LHCN-M2 (cell line): ENCODE measurements around the gene UGT1A10. TPM values are rescaled to one million over a fixed set of nuclear protein-coding genes. Genes with fewer than 3 reads are reported as not detected.

Experiments used
- DNase-seq: peaks from one replicate; pipeline ENCODE4 v3.0.0-alpha.2; 2012; ENCODE audit warnings: low read depth
- total RNA-seq: library from RNA; depleted of rRNA; stranded (reverse); fragments of >200 nt; gene quantifications from 2 replicates; pipeline ENCODE4 v1.2.3, GENCODE V29; 2014

Gene UGT1A10
- total RNA-seq, 1 experiment from 2014 or later: not detected

DNA sequence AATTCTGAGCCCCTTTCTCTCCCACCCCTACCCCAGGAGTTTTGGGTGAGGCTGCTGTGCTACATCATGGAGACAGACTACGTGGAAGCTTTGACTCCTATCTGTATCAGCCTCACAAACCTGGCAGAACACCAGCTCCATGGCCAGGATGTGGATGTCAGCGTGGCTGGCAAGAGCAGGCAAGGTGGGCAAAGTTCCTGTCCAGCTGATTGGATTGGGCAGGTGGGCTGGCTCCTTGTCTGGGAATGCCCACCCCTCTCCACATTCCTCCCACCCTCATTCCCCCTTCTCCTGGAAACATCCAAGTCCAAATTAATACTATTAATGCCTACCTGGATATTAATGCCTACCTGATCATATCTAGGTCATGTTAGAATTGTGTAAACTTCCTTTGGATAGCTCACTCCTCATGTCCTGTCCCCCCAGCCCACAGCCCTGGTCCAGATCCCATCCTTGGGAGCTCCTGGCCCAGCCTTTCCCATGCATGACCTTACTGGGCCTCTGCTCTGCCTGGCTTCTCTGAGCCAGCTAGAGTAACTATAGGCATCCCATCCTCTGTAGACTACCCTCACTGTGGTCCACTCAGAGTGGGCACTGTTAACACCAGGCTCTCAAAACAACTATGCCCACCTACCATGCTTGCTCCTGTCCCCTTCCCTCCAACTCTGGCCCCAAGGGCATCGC, 166.0 kb downstream of the UGT1A10 start:
- DNase-seq: no peak

- DNase-seq: no peak
These were observed 167.2 kb downstream of the UGT1A10 start for GRCh38 chr2:233803292-233803911.

GRCh38 chr2:233803994-233804393, 167.7 kb downstream of the UGT1A10 start:
- no peak for DNase-seq

GRCh38 chr2:233807215-233807865, 171.1 kb downstream of the UGT1A10 start:
- DNase-seq: no peak

DNA sequence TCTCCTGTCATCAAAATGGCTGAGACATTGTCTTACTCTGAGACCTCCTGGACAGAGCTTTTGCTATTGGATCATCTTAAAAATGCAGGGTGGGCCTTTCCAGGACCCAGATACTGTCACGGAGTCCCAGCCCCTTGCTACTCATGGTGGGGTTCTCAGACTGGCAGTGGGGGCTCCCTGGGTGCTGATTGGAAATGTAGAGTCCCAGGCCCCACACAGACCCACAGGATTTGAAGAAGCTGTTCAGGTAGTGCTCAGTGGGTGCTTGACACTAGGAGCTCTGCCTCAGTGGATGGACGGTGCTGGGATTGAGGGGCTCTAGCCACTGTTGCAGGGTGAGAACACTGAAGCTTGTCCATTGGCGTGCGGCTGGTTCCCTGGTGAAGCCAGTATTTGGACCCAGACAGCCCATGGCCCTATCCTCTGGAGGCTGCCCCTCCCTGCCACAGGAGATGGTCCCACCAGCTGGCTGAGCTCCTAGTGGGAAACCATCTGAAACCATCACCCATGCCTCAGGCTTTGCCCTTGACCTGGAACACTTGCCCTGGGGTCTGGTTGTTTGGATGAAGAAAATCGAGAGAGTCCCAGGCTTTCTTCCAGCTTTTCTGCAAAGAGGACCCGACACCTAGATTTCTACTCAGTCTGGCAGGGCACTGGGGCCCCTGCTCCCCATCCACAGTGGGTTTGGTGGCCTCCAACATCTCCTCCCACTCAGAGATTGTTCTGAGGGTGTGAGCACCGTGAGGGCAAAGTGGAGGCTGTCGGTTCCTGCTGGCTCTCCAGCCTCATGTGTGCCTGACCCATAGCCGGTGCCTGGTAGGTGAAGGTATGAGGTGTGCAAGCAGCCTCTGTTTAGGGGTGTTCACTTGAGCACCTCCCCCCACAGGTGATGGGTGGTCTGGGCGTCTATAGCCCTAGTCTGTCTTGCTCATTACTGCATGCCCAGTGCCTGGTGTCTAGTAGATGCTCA, 172.0 kb downstream of the UGT1A10 start:
- no peak for DNase-seq

- DNase-seq: no peak
These were observed 174.1 kb downstream of the UGT1A10 start for GRCh38 chr2:233810385-233810784.

DNA sequence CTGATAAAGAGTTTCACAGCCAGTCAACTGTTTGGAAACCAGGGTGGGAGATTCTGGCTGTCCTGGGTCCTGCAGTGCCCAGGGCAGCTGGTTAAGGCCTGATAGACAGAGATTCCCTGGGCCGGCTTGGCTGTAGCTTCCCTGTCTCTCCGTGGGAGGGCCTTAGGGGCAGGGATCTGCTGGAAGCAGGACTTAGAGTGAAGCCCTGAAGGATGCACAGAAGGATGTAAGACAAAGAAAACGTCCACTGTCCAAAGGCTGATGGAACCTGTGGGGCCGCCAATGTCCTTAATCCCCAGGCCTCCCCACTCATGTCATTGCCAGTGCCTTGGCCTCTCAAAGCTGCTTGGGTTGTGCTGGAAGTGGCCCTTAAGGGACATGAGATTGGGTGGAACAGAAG, 174.8 kb downstream of the UGT1A10 start:
- DNase-seq: no peak

GRCh38 chr2:233811732-233812131, 175.5 kb downstream of the UGT1A10 start:
- DNase-seq: no peak

DNA sequence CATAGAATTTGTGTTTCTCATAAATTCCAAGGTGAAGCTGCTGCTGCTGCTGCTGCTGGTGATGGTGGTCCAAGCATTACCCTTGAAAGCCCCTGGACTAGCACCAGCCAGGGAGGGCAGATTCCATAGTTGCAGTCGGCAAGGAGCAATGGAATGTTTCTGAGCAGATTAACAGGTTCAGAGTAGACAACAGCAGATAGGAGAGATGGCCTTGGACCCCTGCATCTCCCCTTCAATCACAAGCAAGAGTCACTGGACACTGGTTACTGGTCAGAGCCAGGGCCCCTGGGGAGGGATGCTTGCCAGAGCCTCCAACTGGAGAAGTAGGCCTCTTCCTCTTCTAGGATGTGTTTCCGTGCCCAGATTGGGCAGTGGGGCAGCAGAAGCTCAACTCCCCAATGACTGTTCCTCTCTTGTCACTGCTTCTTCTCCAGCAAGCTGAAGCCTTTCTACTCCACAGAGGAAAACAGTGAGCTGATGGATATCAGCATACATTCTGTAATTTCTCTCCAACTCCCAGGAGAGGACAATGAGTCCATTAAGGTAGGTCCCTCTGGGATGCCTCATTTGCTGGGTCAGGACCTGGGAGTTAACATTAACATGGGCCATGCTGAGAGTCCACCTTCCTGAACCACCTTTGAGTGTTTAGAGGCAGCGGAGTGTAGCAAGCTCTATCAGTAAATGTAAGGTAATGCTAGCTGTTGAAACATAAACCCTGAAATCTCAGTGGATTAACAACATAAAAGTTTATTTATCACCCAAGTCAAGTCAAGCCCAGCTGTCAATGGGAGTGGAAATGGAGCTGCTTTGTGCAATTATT, 177.2 kb downstream of the UGT1A10 start:
- DNase-seq: no peak

- no peak for DNase-seq
These were observed 178.0 kb downstream of the UGT1A10 start for GRCh38 chr2:233814056-233814835.

GRCh38 chr2:233815861-233816260, 179.6 kb downstream of the UGT1A10 start:
- no peak for DNase-seq

DNA sequence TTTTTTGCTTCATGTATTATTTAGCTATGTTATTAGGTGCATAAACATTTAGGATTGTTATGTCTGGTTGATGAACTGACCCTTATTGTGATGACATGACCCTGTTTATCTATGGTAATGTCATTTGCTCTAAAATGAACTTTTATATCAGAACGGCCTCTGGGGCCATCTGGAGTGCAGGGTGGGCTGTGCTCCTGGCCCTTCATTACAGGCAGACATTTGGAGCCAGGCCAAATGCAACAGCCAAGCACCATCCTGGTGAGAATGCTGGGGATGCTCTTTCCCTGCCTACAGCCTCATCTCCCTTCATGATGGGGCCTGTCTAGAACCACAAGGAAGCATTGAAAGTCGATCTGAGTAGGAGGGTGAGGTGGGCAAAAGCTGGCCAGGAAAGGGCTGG, 180.1 kb downstream of the UGT1A10 start:
- DNase-seq: no peak

DNA sequence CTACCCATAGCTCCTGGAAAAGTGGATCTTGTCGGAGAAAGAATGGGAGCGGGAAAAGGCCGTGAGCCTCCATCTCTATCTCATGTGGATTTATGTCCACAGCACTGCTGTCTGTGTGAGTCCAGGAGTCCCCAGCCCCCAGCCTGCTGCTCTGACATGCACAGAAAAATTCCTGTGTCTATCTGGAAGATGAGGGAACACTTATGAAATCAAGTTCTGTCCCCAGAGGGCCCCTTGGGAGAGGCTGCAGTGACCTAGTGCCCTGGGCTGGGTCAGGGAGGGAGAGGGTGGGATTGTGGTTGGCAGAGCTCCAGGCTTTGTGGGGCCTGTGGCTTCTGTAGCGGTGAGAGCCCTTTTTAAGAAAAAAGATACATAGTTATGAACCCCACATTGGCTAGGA, 180.5 kb downstream of the UGT1A10 start:
- DNase-seq: no peak

GRCh38 chr2:233817361-233817911, 181.2 kb downstream of the UGT1A10 start:
- no peak for DNase-seq

DNA sequence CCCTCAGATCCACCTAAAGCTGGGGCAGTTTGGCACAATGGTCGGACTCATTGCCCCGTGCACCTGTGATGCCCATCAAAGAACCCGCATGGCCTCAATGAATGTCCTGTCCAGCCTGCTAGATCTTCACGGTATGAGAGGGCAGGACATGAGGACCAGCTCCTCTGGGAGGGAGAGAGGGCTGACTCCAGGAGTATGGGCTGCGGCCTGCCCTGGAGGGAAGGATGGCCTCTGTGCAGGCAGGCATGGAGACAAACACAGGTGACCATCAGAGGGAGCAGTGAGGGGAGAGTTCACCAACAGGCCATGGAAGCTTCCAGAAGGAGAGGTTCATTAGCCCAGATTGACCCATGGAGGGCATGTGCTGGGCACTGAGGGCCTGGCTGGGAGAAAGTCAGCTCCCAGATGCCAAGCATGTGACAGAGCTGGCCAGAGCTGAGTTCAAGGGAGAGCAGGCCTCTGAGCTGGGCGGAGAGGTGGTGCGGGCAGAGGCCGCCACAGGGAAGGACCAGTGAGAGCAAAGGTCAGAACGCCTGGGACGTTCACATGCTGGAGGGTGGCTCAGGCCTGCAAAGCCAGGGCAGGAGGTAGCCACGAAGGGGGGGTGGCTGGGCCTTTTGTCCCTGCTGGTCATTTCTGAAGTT, 181.9 kb downstream of the UGT1A10 start:
- no peak for DNase-seq

DNA sequence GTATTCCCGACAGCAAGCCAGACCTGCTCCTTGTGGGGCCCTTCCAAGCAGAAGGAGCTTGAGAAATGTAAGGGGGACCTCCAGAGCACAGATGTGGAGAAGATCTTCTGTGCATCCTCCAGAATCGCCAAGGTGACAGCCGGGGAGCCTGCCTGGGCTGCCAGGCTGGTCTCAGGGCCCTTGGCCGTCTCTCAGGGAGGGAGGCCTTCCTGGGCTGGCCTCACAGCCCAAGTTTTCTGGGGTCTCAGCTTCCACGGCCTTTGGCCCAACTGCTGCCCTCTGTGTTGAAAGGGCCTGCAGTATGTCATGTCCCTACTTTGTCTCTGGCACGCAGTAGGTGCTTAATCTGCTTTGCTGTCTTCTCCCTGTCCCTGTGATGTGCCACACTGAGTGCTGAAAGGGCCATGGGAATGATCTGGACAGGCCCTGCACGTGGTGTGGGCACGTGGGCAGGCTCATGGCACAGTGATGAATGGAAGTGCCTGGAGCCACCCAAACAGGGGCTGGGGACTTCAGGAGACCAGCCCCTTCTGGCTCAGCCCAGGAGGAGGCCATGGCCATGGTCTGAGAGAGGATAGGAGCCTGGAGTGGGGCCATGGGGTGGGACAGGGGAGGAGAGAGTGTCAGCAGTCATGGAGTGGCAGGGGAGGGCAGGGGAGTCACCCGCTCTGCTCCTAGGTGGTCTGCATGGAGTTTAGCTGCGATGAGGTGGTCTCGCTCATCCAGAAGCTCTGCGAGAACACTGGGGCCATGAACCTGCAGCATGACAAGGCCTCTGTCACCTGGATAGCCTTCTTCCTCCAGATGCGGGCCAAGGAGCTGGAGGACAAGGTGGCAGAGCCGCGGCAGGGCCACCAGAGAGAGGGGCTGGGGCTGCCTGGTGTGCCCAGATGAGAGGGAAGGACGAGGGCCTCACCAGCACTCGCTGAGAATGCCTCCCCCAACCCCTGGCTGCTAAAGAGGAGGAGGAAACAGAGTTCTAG, 182.7 kb downstream of the UGT1A10 start:
- no peak for DNase-seq

DNA sequence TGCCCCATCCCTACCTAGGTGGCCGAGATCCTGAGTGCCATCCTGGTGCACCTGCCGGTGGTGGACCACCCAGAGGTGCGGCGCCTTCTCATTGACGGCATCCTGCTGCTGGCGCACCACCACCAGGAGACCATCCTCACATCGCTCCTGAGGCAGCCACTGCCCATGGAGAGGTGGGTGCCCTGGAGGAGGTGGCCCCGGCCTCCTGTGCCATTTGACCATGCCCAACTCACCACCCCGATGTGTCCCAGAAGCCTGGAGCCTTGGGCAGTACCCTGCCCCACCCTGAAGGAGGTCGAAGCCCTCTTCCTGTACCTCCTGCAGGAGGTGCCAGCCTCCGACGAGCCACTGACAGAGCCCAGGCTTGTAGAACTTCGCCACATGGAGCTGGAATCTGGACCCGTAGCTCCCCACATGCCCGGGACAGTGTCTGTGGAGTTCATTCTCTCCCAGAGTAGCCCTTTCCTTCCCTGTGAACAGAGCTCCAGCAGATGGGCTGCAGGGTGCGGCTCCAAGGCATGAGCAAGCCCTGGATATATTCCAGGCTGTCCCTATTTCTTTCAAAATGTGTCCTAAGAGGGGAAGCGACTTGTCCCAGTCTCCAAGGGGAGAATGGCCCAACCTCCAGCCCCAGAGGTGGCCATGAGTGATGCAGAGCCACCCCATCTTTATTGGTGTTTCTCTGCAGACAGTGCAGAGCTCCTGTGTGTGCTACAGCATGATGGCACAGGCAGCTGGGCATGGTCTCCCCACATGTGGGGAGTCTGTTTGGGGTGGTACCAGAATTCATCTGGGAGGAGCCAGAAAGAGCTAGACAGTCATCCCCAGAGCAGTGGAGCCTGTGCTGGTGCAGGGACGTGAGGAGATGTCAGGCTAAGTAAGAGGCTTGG, 183.9 kb downstream of the UGT1A10 start:
- DNase-seq: no peak
